GM19193 (cell line): ENCODE data around the gene PHLDB1.

Experiments used
- POLR2A ChIP-seq: IDR thresholded peaks from 4 replicates; pipeline ENCODE4 v1.6.1; 2011; ENCODE audit not compliant: insufficient read depth, insufficient read length; ENCODE audit errors: extremely low read depth

PHLDB1 gene

GRCh38 chr11:118644496-118644895 is 37.1 kb downstream of the PHLDB1 start:
- no peak for TF ChIP-seq POLR2A

GRCh38 chr11:118645066-118645715 is 37.8 kb downstream of the PHLDB1 start:
- TF ChIP-seq POLR2A: no peak

- no peak for TF ChIP-seq POLR2A
Measured at GRCh38 chr11:118646393-118646792, 39.0 kb downstream of the PHLDB1 start.

GRCh38 chr11:118648291-118648690 is 40.9 kb downstream of the PHLDB1 start:
- no peak for TF ChIP-seq POLR2A

- TF ChIP-seq POLR2A: no peak
Measured at GRCh38 chr11:118649941-118650340, 42.5 kb downstream of the PHLDB1 start.

- TF ChIP-seq POLR2A: no peak
Measured at GRCh38 chr11:118650366-118650765, 43.0 kb downstream of the PHLDB1 start.

GRCh38 chr11:118651820-118652219 is 44.4 kb downstream of the PHLDB1 start:
- no peak for TF ChIP-seq POLR2A

- no peak for TF ChIP-seq POLR2A
Measured at GRCh38 chr11:118652681-118653181, 45.3 kb downstream of the PHLDB1 start.

- no peak for TF ChIP-seq POLR2A
Measured at GRCh38 chr11:118653684-118654390, 46.4 kb downstream of the PHLDB1 start.

- TF ChIP-seq POLR2A: no peak
Measured at GRCh38 chr11:118655486-118656190, 48.2 kb downstream of the PHLDB1 start.

- no peak for TF ChIP-seq POLR2A
Measured at GRCh38 chr11:118656563-118657165, 49.2 kb downstream of the PHLDB1 start.

- no peak for TF ChIP-seq POLR2A
Measured at GRCh38 chr11:118657238-118657637, 49.8 kb downstream of the PHLDB1 start.

GRCh38 chr11:118657709-118658428 is 50.5 kb downstream of the PHLDB1 start:
- TF ChIP-seq POLR2A: no peak

GRCh38 chr11:118658429-118659313 is 51.3 kb downstream of the PHLDB1 start:
- no peak for TF ChIP-seq POLR2A

- TF ChIP-seq POLR2A: no peak
Measured at GRCh38 chr11:118659314-118659952, 52.0 kb downstream of the PHLDB1 start.
